Caco-2 (cell line): ENCODE results near the gene EIF2B4. TPM values are rescaled to one million over a fixed set of nuclear protein-coding genes. Genes with fewer than 3 reads are reported as not detected.

ENCODE experiments used
- BruUV-seq: library from RNA; stranded (reverse); fragments of 400-500 nt; replicated peaks from 2 replicates; lab custom pipeline; 2021; lab: Mats Ljungman, UMichigan
- CTCF ChIA-PET: fragments of 300-600 bp; sonication (Branson Sonifier 250); formaldehyde crosslinking; loops from one replicate; lab custom pipeline; 2022; ENCODE audit warnings: antibody characterized with exemption; lab: Charles Lee
- POLR2A ChIA-PET: fragments of 300-600 bp; sonication (Branson Sonifier 250); formaldehyde crosslinking; loops from one replicate; lab custom pipeline; 2022; ENCODE audit warnings: antibody characterized with exemption; lab: Charles Lee
- DNase-seq, 2 experiments: peaks; one replicate each; pipeline versions ENCODE4 v3.0.0 to v3.0.0-alpha.2; 2020 to 2022
- H3K27me3 ChIP-seq: replicated peaks from 2 replicates; pipeline ENCODE4 v1.6.0; 2011; ENCODE audit warnings: low read length; ENCODE audit not compliant: control insufficient read depth, insufficient read depth
- H3K36me3 ChIP-seq: 2 replicates; pipeline ENCODE4 v1.5.1; 2011; ENCODE audit warnings: low read length; ENCODE audit not compliant: control insufficient read depth, insufficient read depth
- H3K4me1 ChIP-seq: fragments of 250-450 bp; sonication (Bioruptor Pico); 2 replicates; pipeline ENCODE4 v1.5.1; 2020; ENCODE audit warnings: mild to moderate bottlenecking
- H3K4me3 ChIP-seq: 2 replicates; pipeline ENCODE4 v1.5.1; 2011; ENCODE audit warnings: low read depth, mild to moderate bottlenecking, control low read depth, low read length
- H3K9me3 ChIP-seq: fragments of 250-450 bp; sonication (Bioruptor Pico); 2 replicates; pipeline ENCODE4 v1.5.1; 2020; ENCODE audit warnings: mild to moderate bottlenecking, moderate library complexity
- H3K27ac Mint-ChIP-seq: one replicate; pipeline ENCODE4 v1.8.0; 2022; ENCODE audit warnings: mixed read lengths; ENCODE audit not compliant: unreplicated experiment
- H3K27me3 Mint-ChIP-seq: one replicate; pipeline ENCODE4 v1.8.0; 2022; ENCODE audit warnings: mixed read lengths; ENCODE audit not compliant: insufficient read depth, unreplicated experiment
- H3K36me3 Mint-ChIP-seq: one replicate; pipeline ENCODE4 v1.8.0; 2022; ENCODE audit warnings: mild to moderate bottlenecking, mixed read lengths; ENCODE audit not compliant: insufficient read depth, unreplicated experiment
- H3K4me1 Mint-ChIP-seq: one replicate; pipeline ENCODE4 v1.8.0; 2022; ENCODE audit warnings: low read depth, mixed read lengths; ENCODE audit not compliant: unreplicated experiment
- H3K4me3 Mint-ChIP-seq: one replicate; pipeline ENCODE4 v1.8.0; 2022; ENCODE audit warnings: mild to moderate bottlenecking, moderate library complexity, mixed read lengths; ENCODE audit not compliant: unreplicated experiment
- H3K9me3 Mint-ChIP-seq: one replicate; pipeline ENCODE4 v1.8.0; 2022; ENCODE audit warnings: mixed read lengths; ENCODE audit not compliant: unreplicated experiment
- CTCF ChIP-seq, 2 experiments: fragments of 200-600 bp in 1 of 2; IDR thresholded peaks; 1 replicate in 1 of 2; 2 replicates in 1 of 2; pipeline versions ENCODE4 v1.5.1 to v1.8.0; 2011 to 2022; ENCODE audit warnings: antibody characterized with exemption in 1 of 2, control low read depth in 1 of 2, inconsistent platforms in 1 of 2, low read depth in 1 of 2, low read length in 1 of 2, mild to moderate bottlenecking in 1 of 2, moderate library complexity in 1 of 2; ENCODE audit not compliant: insufficient read depth in 1 of 2, severe bottlenecking in 1 of 2, unreplicated experiment in 1 of 2
- intact Hi-C: fragments of 100-400 bp; cut with micrococcal nuclease; formaldehyde crosslinking; loops from one replicate; pipeline ENCODE4 v1.10.0; 2022; ENCODE audit not compliant: unreplicated experiment
- total RNA-seq: library from RNA; stranded (reverse); gene quantifications from 2 replicates; pipeline ENCODE4 v1.2.3, GENCODE V29; 2022

EIF2B4 gene
- total RNA-seq, 1 experiment from 2014 or later, result 91.3 TPM

GRCh38 chr2:27362678-27363420, 7.3 kb downstream of the EIF2B4 start:
- no TSS peak for BruUV-seq
- peaks cover 62% of the 10 kb centered on the region for H3K36me3 Mint-ChIP-seq
- H3K27ac Mint-ChIP-seq, result no peak overlapping the region

GRCh38 chr2:27356382-27357181, 13.6 kb downstream of the EIF2B4 start, which contains the start of gene GTF3C2:
TSS of gene GTF3C2 (minus strand) at chr2:27356764. CDS start at chr2:27343554, 13,210 bp downstream.
- Mint-ChIP-seq H3K27ac (peak within 1 kb of the TSS; percentile 98), H3K27me3 (no peaks in the 10 kb centered on the region), H3K4me1 (peaks cover 8% of the 10 kb centered on the region), H3K4me3 (peak within 1 kb of the TSS; percentile 92), H3K9me3 (no peaks in the 10 kb centered on the region), H3K36me3 (peaks cover 31% of the 10 kb centered on the region)
- H3K4me1 ChIP-seq, result peaks cover 24% of the 10 kb centered on the region
- no peaks in the 10 kb centered on the region for H3K36me3 ChIP-seq
- H3K4me3 ChIP-seq, result peak within 1 kb of the TSS; percentile 60
- no peaks in the 10 kb centered on the region for H3K27me3 ChIP-seq
- no peaks in the 10 kb centered on the region for H3K9me3 ChIP-seq
- peak; percentile 99 for DNase-seq
- no peak for TF ChIP-seq CTCF (IDR thresholded peaks at IDR 0.05; ENCODE audit: insufficient read depth in 1 of 2, low read depth in 1 of 2, low read length in 1 of 2, severe bottlenecking in 1 of 2, unreplicated experiment in 1 of 2)
- intact Hi-C loops, result loop anchor here (1.0 to 2.0 kb wide), 3 partner anchors 14 to 144 kb away; partner anchors contain the start of genes ATRAID, EIF2B4, SLC5A6 and SNX17
- no TSS peak for BruUV-seq
- POLR2A ChIA-PET, result interaction anchor here (0.6 to 1.8 kb wide), 11 partner anchors 9 to 1018 kb away, joined by 3 to 8 read pairs (median 4); partner anchors contain the start of genes EIF2B4, NRBP1, SNX17 and ZNF513
- CTCF ChIA-PET, result interaction anchor here (0.8 to 1.9 kb wide), 3 partner anchors 13 to 72 kb away, joined by 5 to 12 read pairs (median 6); partner anchors contain the start of genes MPV17 and NRBP1

More at GRCh38 chr2:27362678-27363420, 7.3 kb downstream of the EIF2B4 start:
- ChIA-PET CTCF (interaction anchor here (0.5 kb wide), 1 partner anchor 10 kb away, joined by 3 read pairs; no protein-coding TSS in a partner anchor), POLR2A (no interaction called here)
- no peaks in the 10 kb centered on the region for H3K4me1 Mint-ChIP-seq
- Histone ChIP-seq H3K4me3 (no peak overlapping the region), H3K9me3 (no peaks in the 10 kb centered on the region), H3K36me3 (peaks cover 4% of the 10 kb centered on the region), H3K4me1 (no peaks in the 10 kb centered on the region), H3K27me3 (no peaks in the 10 kb centered on the region)
- DNase-seq, result no peak
- no peak overlapping the region for H3K4me3 Mint-ChIP-seq
- H3K9me3 Mint-ChIP-seq, result no peaks in the 10 kb centered on the region
- H3K27me3 Mint-ChIP-seq, result no peaks in the 10 kb centered on the region
- TF ChIP-seq CTCF (IDR thresholded peaks at IDR 0.05; ENCODE audit: insufficient read depth in 1 of 2, low read depth in 1 of 2, low read length in 1 of 2, severe bottlenecking in 1 of 2, unreplicated experiment in 1 of 2), result no peak
- intact Hi-C loops, result no loop called here

GRCh38 chr2:27356056-27356381, 14.1 kb downstream of the EIF2B4 start:
- peak; percentile 79 to 80 for DNase-seq
- Mint-ChIP-seq H3K4me1 (peaks cover 8% of the 10 kb centered on the region), H3K36me3 (peaks cover 31% of the 10 kb centered on the region), H3K4me3 (peak overlapping the region; percentile 92), H3K9me3 (no peaks in the 10 kb centered on the region), H3K27ac (peak overlapping the region; percentile 98), H3K27me3 (no peaks in the 10 kb centered on the region)
- no peaks in the 10 kb centered on the region for H3K27me3 ChIP-seq
- ChIA-PET CTCF (interaction anchor here (1.5 to 1.9 kb wide), 2 partner anchors 13 to 33 kb away, joined by 6 to 12 read pairs; partner anchors contain the start of gene MPV17), POLR2A (interaction anchor here (0.6 to 1.8 kb wide), 6 partner anchors 13 to 168 kb away, joined by 3 to 7 read pairs (median 4); partner anchors contain the start of genes EIF2B4, NRBP1 and SNX17)
- peak overlapping the region; percentile 60 for H3K4me3 ChIP-seq
- no peak for TF ChIP-seq CTCF (IDR thresholded peaks at IDR 0.05; ENCODE audit: insufficient read depth in 1 of 2, low read depth in 1 of 2, low read length in 1 of 2, severe bottlenecking in 1 of 2, unreplicated experiment in 1 of 2)
- H3K4me1 ChIP-seq, result peaks cover 24% of the 10 kb centered on the region
- no peaks in the 10 kb centered on the region for H3K36me3 ChIP-seq
- no peaks in the 10 kb centered on the region for H3K9me3 ChIP-seq
- intact Hi-C loops, result loop anchor here (1.0 to 2.0 kb wide), 3 partner anchors 14 to 143 kb away; partner anchors contain the start of genes ATRAID, EIF2B4, SLC5A6 and SNX17
- TSS peak; percentile 51 for BruUV-seq
